Progenitor cell of endocrine pancreas (in vitro differentiated cells): Measurements from ENCODE around the gene OSBPL5. TPM values are rescaled to one million over a fixed set of nuclear protein-coding genes. Genes with fewer than 3 reads are reported as not detected.

ENCODE experiments used
- DNase-seq: peaks from one replicate; pipeline ENCODE4 v3.0.0; 2021; ENCODE audit warnings: low spot score; ENCODE audit not compliant: unreplicated experiment
- H3K27ac Mint-ChIP-seq: 2 replicates; pipeline ENCODE4 v1.8.0; 2021; ENCODE audit warnings: mild to moderate bottlenecking, moderate library complexity, mixed read lengths
- H3K27me3 Mint-ChIP-seq: 2 replicates; pipeline ENCODE4 v1.8.0; 2021; ENCODE audit warnings: mixed read lengths
- H3K36me3 Mint-ChIP-seq: 2 replicates; pipeline ENCODE4 v1.8.0; 2022; ENCODE audit warnings: mixed read lengths; ENCODE audit not compliant: insufficient read depth
- H3K4me1 Mint-ChIP-seq: 2 replicates; pipeline ENCODE4 v1.8.0; 2021; ENCODE audit warnings: low read depth, mixed read lengths
- H3K4me3 Mint-ChIP-seq: 2 replicates; pipeline ENCODE4 v1.8.0; 2021; ENCODE audit warnings: low read depth, mild to moderate bottlenecking, moderate library complexity, mixed read lengths
- H3K9me3 Mint-ChIP-seq: 2 replicates; pipeline ENCODE4 v1.8.0; 2021; ENCODE audit warnings: low read depth, mixed read lengths
- CTCF ChIP-seq: fragments of 200-600 bp; sonication (generic); IDR thresholded peaks from one replicate; pipeline ENCODE4 v1.5.0; 2021; ENCODE audit warnings: antibody characterized with exemption, mild to moderate bottlenecking; ENCODE audit not compliant: unreplicated experiment
- total RNA-seq: library from RNA; stranded (reverse); gene quantifications from 2 replicates; pipeline ENCODE4 v1.2.1, GENCODE V29; 2021

OSBPL5 gene
- total RNA-seq, 1 donor from 2014 or later, result 11.9 TPM

- Mint-ChIP-seq H3K27ac (no peak overlapping the region), H3K36me3 (no peaks in the 10 kb centered on the region), H3K4me1 (peaks cover 3% of the 10 kb centered on the region), H3K27me3 (peaks cover 71% of the 10 kb centered on the region), H3K9me3 (no peaks in the 10 kb centered on the region), H3K4me3 (no peak overlapping the region)
- DNase-seq, result no peak
- no peak for TF ChIP-seq CTCF
Measured at GRCh38 chr11:3158821-3159220, 6.3 kb downstream of the OSBPL5 start.

GRCh38 chr11:3158131-3158591 is 6.9 kb downstream of the OSBPL5 start:
- Mint-ChIP-seq H3K27me3 (peaks cover 68% of the 10 kb centered on the region), H3K27ac (no peak overlapping the region), H3K36me3 (no peaks in the 10 kb centered on the region), H3K4me1 (peaks cover 3% of the 10 kb centered on the region), H3K4me3 (no peak overlapping the region), H3K9me3 (no peaks in the 10 kb centered on the region)
- no peak for TF ChIP-seq CTCF
- DNase-seq, result no peak

GRCh38 chr11:3157381-3158130 is 7.6 kb downstream of the OSBPL5 start:
- Mint-ChIP-seq H3K27me3 (peaks cover 68% of the 10 kb centered on the region), H3K36me3 (no peaks in the 10 kb centered on the region), H3K27ac (no peak overlapping the region), H3K4me3 (no peak overlapping the region), H3K4me1 (peaks cover 3% of the 10 kb centered on the region), H3K9me3 (no peaks in the 10 kb centered on the region)
- no peak for DNase-seq
- no peak for TF ChIP-seq CTCF

GRCh38 chr11:3156661-3157311 is 8.3 kb downstream of the OSBPL5 start:
- no peak for TF ChIP-seq CTCF
- Mint-ChIP-seq H3K36me3 (no peaks in the 10 kb centered on the region), H3K4me3 (no peak overlapping the region), H3K4me1 (peaks cover 3% of the 10 kb centered on the region), H3K9me3 (no peaks in the 10 kb centered on the region), H3K27ac (no peak overlapping the region), H3K27me3 (peaks cover 68% of the 10 kb centered on the region)
- no peak for DNase-seq

- TF ChIP-seq CTCF, result no peak
- Mint-ChIP-seq H3K36me3 (no peaks in the 10 kb centered on the region), H3K9me3 (no peaks in the 10 kb centered on the region), H3K27me3 (peaks cover 68% of the 10 kb centered on the region), H3K4me1 (peaks cover 3% of the 10 kb centered on the region), H3K4me3 (no peak overlapping the region), H3K27ac (no peak overlapping the region)
- no peak for DNase-seq
Measured at GRCh38 chr11:3156282-3156660, 8.8 kb downstream of the OSBPL5 start.
